GM12878 (cell line): Measurements from ENCODE around the gene CACYBP. TPM values are rescaled to one million over a fixed set of nuclear protein-coding genes. Genes with fewer than 3 reads are reported as not detected.

Experiments
- ATF3 ChIP-seq: IDR thresholded peaks from 2 replicates; pipeline ENCODE4 v1.6.1; 2011; ENCODE audit warnings: low read depth, mild to moderate bottlenecking, low read length, moderate library complexity, borderline replicate concordance; ENCODE audit errors: extremely low read depth
- ATF7 ChIP-seq: fragments of 450-650 bp; IDR thresholded peaks from 2 replicates; pipeline ENCODE4 v1.6.1; 2016; ENCODE audit warnings: low read depth, mild to moderate bottlenecking
- BACH1 ChIP-seq: fragments of 450-650 bp; IDR thresholded peaks from 2 replicates; pipeline ENCODE4 v1.6.1; 2017; ENCODE audit warnings: mild to moderate bottlenecking, borderline replicate concordance
- BCLAF1 ChIP-seq: fragments of 450-650 bp; IDR thresholded peaks from 2 replicates; pipeline ENCODE4 v1.6.1; 2017; ENCODE audit warnings: antibody characterized with exemption, mild to moderate bottlenecking, moderate library complexity
- EED ChIP-seq: sonication (generic); IDR thresholded peaks from 2 replicates; pipeline ENCODE4 v1.6.1; 2016; ENCODE audit warnings: antibody characterized with exemption, low read depth
- NR2F1 ChIP-seq: fragments of 450-650 bp; conservative IDR thresholded peaks from 2 replicates; pipeline ENCODE4 v1.6.1; 2017; ENCODE audit warnings: mild to moderate bottlenecking
- PKNOX1 ChIP-seq: fragments of 450-650 bp; IDR thresholded peaks from 2 replicates; pipeline ENCODE4 v1.6.1; 2016; ENCODE audit warnings: mild to moderate bottlenecking
- POU2F2 ChIP-seq: IDR thresholded peaks from 3 replicates; pipeline ENCODE4 v1.6.1; 2011; ENCODE audit warnings: low read depth, mild to moderate bottlenecking, low read length, borderline replicate concordance
- SP1 ChIP-seq: IDR thresholded peaks from one replicate; pipeline ENCODE4 v1.6.1; 2011; ENCODE audit warnings: low read depth, low read length
- polyA plus RNA-seq, 11 experiments: library from polyadenylated mRNA; depleted of rRNA in 4 of 11; unstranded in 6 of 11; stranded (reverse) in 5 of 11; fragments of >200 nt; fragmentation: Nextera tagmentation in 4 of 11; fragmentation: Illumina TruSeq in 1 of 11; extraction: Ambion mirVana in 4 of 11; extraction: Trizol in 1 of 11; gene quantifications; 1 replicate in 1 of 11; 2 replicates in 10 of 11; pipeline versions ENCODE4 v1.2.1 to v1.2.3, GENCODE V29; 2011 to 2016; ENCODE audit warnings: inconsistent platforms in 2 of 11, missing spikeins in 2 of 11, low read depth in 1 of 11
- total RNA-seq, 4 experiments: library from RNA; depleted of rRNA in 3 of 4; stranded (reverse); fragments of >200 nt in 3 of 4; fragmentation: Illumina TruSeq in 1 of 4; extraction: Trizol in 1 of 4; gene quantifications; 2 replicates each; pipeline versions ENCODE4 v1.2.1 to v1.2.3, GENCODE V29; 2013 to 2021
- TF ChIP-seq, protein P1 (sequence below): IDR thresholded peaks from 2 replicates; pipeline ENCODE4 v1.6.1; 2011; ENCODE audit warnings: borderline replicate concordance, low read depth, mild to moderate bottlenecking, moderate library complexity, mixed read lengths, low read length; ENCODE audit not compliant: insufficient read depth; ENCODE audit errors: extremely low read length

Gene CACYBP
- total and polyA plus RNA-seq, 10 of the 15 experiments (the other 5 are each of a cell fraction or from before 2014, with no cell fraction given): 77.7 to 488 (median 218) TPM

DNA sequence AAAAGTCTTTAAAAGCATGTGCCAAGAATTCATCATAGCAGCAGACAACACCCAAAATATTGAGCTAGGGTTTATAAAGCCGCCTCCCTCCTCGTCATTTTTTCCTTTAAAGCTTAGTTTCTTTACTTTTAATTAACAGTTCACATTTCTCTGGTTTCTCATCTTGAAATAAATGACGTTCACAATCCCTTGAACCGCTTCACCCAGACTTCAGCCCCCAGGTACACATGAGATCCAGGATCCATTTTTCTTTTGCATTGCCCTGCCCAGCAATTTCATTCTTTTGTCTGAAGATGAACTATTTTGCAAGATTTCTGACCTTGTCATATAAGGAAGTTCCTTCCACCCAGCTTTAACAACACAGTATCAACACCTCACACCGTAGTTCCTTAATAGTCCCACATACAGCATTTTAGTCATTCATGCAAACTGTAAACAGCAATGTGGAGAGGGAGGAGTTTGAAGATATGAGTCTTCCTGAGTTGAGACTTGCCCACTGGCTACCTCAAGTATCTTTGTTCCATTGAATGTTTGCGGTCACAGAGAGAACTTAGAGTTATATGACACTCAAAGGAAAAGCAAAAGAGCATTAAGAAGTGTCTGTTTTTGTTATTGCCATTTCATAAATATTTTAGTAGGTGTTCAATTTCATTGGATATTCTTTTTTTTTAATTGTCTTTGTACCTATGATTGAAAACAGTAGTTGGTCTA lies 35.3 kb upstream of the CACYBP start (continued):
- no peak for TF ChIP-seq BCLAF1
- TF ChIP-seq ATF3: no peak
- TF ChIP-seq ATF7: no peak
- TF ChIP-seq, protein P1, sequence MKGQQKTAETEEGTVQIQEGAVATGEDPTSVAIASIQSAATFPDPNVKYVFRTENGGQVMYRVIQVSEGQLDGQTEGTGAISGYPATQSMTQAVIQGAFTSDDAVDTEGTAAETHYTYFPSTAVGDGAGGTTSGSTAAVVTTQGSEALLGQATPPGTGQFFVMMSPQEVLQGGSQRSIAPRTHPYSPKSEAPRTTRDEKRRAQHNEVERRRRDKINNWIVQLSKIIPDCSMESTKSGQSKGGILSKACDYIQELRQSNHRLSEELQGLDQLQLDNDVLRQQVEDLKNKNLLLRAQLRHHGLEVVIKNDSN: no peak
- 0 out of 2 replicates have a peak, but pooled peaks have one; percentile 35 for TF ChIP-seq NR2F1
- no peak for TF ChIP-seq PKNOX1
- TF ChIP-seq SP1: no peak
- no peak for TF ChIP-seq BACH1
- TF ChIP-seq POU2F2: peak; percentile 14; the same call in 1 of the 3 replicates
- no peak for TF ChIP-seq EED
